GM18520 (cell line): ENCODE data around the gene RGR.

Experiments used
- ATAC-seq: cut with Tn5 transposase; IDR thresholded peaks from one replicate; pipeline ENCODE4 v1.9.1; 2021; ENCODE audit not compliant: unreplicated experiment

RGR gene

GRCh38 chr10:84293171-84293570, 48.3 kb downstream of the RGR start:
- no peak for ATAC-seq

DNA sequence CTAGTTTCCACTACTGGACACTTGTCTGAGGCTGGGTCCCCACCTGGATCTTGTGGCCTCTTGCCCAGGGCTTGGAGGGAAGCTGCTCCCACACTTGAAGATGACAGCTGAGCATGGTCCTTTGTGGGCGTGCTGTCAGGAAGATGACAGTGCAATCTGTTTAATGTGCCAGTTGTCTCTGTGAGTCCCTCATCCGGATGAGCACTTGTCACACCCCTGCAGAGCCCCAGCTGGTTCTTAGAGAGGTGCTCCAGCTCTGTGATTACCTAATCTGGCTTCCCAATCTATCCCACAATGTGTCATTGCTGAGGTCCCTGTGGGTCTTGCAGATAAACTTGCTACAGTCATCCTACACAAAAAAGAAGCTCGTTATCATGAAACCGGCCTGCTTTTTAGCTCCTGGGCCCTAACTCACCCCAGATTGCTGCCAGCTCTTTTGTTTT, 48.7 kb downstream of the RGR start:
- ATAC-seq: no peak

GRCh38 chr10:84294766-84295447, 50.1 kb downstream of the RGR start:
- no peak for ATAC-seq

GRCh38 chr10:84296091-84296981, 51.5 kb downstream of the RGR start:
- no peak for ATAC-seq

GRCh38 chr10:84298057-84298456, 53.2 kb downstream of the RGR start:
- ATAC-seq: no peak

- ATAC-seq: no peak
Measured at GRCh38 chr10:84302223-84302622, 57.4 kb downstream of the RGR start.

DNA sequence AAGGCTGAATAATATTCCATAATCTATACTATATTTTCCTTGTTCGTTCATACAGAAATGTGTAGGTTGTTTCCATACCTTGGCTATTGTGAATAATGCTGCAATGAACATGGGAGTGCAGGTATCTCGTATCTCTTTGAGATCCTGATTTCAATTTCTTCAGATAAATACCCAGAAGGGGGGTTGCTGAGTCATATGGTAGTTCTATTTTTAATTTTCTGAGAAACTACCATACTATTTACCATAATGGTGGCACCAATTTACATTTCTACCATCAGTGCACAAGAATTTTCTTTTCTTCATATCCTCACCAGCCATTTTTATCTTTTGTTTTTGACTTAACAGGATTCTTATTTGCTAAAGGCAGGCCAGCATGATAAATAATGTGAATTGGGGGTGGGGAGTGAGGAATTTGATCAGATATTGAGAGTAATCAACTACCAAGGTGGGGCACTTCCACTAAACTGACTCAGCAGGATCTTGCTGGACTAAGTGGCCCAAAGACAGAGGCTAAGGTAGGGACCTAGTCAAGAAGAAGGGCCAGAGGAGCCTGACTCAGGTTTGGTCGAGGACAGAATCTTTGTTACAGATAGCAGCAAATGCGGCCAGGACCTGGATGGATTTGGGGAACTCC, 62.0 kb downstream of the RGR start:
- no peak for ATAC-seq

GRCh38 chr10:84308021-84308420, 63.2 kb downstream of the RGR start:
- ATAC-seq: no peak

DNA sequence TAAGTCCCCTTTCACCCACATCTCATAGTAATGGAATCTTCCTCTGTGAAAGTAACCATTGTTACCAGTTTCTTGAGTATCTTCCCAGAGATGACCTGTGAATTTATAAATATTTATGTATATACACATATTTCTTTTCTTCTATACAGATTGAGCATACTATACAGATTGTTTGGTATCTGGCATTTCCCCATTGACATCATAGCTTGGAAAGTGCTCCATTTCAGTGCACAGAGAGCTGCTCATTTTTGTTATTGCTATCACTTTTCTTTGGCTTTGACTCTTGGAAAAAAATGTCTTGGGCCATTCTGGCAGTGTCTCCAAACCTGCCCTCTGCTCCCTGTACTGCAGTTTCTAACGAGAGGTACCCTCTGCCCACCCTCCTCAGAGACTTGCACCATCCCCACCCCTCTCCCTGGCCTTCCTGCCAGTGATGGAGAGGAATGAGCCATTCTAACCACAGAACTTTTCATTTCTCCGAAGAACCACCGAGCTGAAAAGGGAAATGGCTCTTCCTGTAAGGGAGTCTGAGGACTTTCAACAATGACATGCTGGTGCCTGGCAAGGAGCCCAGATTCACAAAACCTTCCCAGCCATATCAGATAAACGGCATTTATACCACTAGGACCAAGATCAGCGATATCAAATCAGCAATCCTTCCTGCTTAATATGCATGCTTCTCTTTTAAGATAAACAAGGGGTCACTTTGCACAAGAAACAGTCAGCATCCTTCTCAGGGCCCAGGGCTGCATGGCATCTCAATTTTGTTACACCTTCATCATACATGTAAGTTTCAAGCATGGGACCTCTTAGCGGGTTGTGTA, 63.8 kb downstream of the RGR start:
- ATAC-seq: no peak
